Measurements from ENCODE around the gene PTAFR.
A peak's percentile ranks its signal among the peaks of the same experiment; 100 is the strongest.

PTAFR gene

DNA sequence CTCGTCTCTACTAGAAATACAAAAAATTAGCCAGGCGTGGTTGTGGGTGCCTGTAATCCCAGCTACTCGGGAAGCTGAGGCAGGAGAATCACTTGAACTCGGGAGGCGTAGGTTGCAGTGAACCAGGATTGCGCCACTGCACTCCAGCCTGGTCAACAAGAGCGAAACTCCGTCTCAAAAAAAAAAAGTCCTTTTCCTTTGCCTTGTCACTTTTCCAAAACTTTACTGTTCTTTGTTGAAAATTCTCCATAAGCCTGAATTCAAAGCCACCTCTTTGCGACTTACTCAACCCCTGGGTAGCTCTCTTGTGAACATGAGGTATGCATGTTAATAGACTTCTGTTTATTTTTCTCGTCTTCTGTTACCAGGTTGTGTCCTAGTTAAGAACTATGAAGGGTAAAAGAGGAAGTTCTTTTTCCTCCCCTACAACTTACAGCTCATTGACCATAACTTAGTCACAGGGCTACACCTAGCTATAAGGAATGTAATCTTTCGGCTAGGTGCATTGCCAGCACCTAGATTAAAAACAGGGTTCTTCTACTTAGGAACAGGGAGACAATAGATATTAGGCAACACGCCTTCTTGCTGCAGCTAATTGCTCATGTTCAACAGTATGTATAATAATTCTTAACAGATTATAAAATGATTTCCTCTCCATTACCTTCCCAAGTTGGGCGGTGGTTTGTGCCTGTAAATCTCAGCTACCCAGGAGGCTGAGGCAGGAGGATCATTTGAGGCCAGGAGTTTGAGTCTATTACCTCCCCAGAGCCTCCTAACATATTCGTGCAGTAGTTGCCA, 40.9 kb downstream of the PTAFR start:
- H3K27me3 ChIP-seq (ENCODE audit: insufficient read depth, poor library complexity, severe bottlenecking) = no peaks in the 10 kb centered on the region
- DNase-seq (ENCODE audit: low read depth in 1 of 2, low spot score in 1 of 2) = peak; percentile 53 to 64
- H3K4me3 ChIP-seq (replicated peaks; ENCODE audit: insufficient read depth, low read length) = peak overlapping the region; percentile 21
- peak overlapping the region; percentile 83 for H3K27ac ChIP-seq (replicated peaks)
- TF ChIP-seq GABPA (IDR thresholded peaks at IDR 0.05; ENCODE audit: low read depth) (no peak), SPI1 (IDR thresholded peaks at IDR 0.05; ENCODE audit: borderline replicate concordance, low read depth) (peak; percentile 70; the same call in 1 of the 2 replicates), POLR2AphosphoS5 (IDR thresholded peaks at IDR 0.05; ENCODE audit: low read depth) (no peak)
- TF ChIP-seq, protein P1, sequence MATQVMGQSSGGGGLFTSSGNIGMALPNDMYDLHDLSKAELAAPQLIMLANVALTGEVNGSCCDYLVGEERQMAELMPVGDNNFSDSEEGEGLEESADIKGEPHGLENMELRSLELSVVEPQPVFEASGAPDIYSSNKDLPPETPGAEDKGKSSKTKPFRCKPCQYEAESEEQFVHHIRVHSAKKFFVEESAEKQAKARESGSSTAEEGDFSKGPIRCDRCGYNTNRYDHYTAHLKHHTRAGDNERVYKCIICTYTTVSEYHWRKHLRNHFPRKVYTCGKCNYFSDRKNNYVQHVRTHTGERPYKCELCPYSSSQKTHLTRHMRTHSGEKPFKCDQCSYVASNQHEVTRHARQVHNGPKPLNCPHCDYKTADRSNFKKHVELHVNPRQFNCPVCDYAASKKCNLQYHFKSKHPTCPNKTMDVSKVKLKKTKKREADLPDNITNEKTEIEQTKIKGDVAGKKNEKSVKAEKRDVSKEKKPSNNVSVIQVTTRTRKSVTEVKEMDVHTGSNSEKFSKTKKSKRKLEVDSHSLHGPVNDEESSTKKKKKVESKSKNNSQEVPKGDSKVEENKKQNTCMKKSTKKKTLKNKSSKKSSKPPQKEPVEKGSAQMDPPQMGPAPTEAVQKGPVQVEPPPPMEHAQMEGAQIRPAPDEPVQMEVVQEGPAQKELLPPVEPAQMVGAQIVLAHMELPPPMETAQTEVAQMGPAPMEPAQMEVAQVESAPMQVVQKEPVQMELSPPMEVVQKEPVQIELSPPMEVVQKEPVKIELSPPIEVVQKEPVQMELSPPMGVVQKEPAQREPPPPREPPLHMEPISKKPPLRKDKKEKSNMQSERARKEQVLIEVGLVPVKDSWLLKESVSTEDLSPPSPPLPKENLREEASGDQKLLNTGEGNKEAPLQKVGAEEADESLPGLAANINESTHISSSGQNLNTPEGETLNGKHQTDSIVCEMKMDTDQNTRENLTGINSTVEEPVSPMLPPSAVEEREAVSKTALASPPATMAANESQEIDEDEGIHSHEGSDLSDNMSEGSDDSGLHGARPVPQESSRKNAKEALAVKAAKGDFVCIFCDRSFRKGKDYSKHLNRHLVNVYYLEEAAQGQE (IDR thresholded peaks at IDR 0.05; ENCODE audit: insufficient replicate concordance, low read depth) = no peak
- TF ChIP-seq, protein P2, sequence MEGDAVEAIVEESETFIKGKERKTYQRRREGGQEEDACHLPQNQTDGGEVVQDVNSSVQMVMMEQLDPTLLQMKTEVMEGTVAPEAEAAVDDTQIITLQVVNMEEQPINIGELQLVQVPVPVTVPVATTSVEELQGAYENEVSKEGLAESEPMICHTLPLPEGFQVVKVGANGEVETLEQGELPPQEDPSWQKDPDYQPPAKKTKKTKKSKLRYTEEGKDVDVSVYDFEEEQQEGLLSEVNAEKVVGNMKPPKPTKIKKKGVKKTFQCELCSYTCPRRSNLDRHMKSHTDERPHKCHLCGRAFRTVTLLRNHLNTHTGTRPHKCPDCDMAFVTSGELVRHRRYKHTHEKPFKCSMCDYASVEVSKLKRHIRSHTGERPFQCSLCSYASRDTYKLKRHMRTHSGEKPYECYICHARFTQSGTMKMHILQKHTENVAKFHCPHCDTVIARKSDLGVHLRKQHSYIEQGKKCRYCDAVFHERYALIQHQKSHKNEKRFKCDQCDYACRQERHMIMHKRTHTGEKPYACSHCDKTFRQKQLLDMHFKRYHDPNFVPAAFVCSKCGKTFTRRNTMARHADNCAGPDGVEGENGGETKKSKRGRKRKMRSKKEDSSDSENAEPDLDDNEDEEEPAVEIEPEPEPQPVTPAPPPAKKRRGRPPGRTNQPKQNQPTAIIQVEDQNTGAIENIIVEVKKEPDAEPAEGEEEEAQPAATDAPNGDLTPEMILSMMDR (IDR thresholded peaks at IDR 0.05; ENCODE audit: insufficient read depth, low read length) = no peak

- TF ChIP-seq, protein P1 (IDR thresholded peaks at IDR 0.05; ENCODE audit: insufficient replicate concordance, low read depth) = no peak
- TF ChIP-seq, protein P2 (IDR thresholded peaks at IDR 0.05; ENCODE audit: insufficient read depth, low read length) = no peak
- TF ChIP-seq POLR2AphosphoS5 (IDR thresholded peaks at IDR 0.05; ENCODE audit: low read depth) (no peak), GABPA (IDR thresholded peaks at IDR 0.05; ENCODE audit: low read depth) (no peak), SPI1 (IDR thresholded peaks at IDR 0.05; ENCODE audit: borderline replicate concordance, low read depth) (no peak)
- no peak for DNase-seq (ENCODE audit: low read depth in 1 of 2, low spot score in 1 of 2)
- Histone ChIP-seq H3K27me3 (ENCODE audit: insufficient read depth, poor library complexity, severe bottlenecking) (no peaks in the 10 kb centered on the region), H3K4me3 (replicated peaks; ENCODE audit: insufficient read depth, low read length) (no peak overlapping the region), H3K27ac (replicated peaks) (peak overlapping the region; percentile 83)
These were observed 41.8 kb downstream of the PTAFR start for GRCh38 chr1:28134651-28135207.

DNA sequence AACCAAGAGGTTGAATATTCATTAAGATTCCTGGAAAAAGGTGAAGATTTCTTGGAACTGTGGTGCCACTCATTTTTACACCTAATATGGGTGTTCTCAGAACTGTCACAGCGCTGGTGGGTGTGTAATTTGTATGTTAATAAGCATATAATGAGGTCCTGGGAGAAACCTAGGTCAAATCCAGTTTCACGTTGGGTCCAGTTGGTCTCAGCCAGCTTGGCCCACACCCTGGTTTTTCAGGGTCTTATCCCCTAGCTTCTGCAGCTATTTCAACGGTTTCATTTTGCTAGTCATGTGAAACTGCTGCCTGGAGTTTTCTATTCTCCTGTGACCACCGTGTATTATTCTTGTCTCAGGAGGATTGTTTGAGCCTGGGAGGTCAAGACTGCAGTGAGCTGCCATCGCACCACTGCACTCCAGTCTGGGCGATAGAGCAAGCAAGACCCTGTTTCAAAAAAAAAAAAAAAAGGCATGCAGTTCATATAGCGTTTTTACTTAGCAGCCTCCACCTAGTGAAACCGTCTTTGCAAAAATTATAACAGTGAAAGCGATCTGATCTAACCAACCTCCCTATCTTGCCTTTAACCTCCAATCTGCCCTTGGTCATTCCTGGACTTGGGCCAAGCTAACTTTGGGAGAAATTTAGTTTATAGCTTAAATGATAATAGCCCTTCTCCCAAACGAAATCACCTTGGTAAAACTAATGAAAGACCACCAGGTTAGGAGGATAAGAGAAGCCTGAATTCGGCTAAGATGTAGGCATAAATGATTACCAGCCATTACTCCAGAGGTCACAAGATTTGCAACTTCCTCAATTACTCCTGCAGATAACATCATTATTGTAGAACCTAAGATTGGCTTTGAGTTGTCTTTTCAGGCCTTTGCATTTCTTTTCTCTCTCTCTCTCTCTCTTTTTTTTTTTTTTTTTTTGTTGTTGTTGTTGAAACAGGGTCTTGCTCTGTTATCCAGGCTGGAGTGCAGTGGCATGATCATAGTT, 44.0 kb downstream of the PTAFR start:
- Histone ChIP-seq H3K27me3 (ENCODE audit: insufficient read depth, poor library complexity, severe bottlenecking) (no peaks in the 10 kb centered on the region), H3K4me3 (replicated peaks; ENCODE audit: insufficient read depth, low read length) (no peak overlapping the region), H3K27ac (replicated peaks) (peak overlapping the region; percentile 55)
- peak in 1 of 2 experiments; percentile 43 for DNase-seq (ENCODE audit: low read depth in 1 of 2, low spot score in 1 of 2)
- no peak for TF ChIP-seq GABPA (IDR thresholded peaks at IDR 0.05; ENCODE audit: low read depth)
- peak; percentile 54; the same call in 1 of the 2 replicates for TF ChIP-seq SPI1 (IDR thresholded peaks at IDR 0.05; ENCODE audit: borderline replicate concordance, low read depth)
